GM19099 (cell line): ENCODE measurements around the gene SLC48A1.

Source experiments
- POLR2A ChIP-seq: IDR thresholded peaks from 3 replicates; pipeline ENCODE4 v1.6.1; 2011; ENCODE audit warnings: low read depth; ENCODE audit not compliant: insufficient read length; ENCODE audit errors: extremely low read depth

SLC48A1 gene

DNA sequence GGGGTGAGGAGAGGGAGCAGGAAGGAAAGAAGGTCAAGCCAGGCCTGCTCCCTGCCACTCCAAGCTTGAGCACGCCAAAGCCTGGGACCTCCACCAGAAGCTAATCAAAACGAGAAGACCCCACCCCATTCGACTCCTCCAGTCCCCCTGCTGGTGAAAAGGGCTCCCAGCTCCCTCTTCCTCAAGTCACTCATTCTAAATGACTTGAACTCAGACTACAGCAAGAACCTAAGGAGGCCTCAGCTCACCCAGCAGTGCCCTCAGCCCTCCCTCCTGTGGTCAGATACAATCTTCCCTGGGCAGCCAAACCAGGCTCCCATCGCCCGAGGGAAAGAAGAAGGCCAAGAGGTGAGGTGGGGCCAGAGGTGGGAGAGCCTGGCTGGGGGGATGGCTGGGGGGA lies 29.3 kb downstream of the SLC48A1 start:
- TF ChIP-seq POLR2A: no peak

DNA sequence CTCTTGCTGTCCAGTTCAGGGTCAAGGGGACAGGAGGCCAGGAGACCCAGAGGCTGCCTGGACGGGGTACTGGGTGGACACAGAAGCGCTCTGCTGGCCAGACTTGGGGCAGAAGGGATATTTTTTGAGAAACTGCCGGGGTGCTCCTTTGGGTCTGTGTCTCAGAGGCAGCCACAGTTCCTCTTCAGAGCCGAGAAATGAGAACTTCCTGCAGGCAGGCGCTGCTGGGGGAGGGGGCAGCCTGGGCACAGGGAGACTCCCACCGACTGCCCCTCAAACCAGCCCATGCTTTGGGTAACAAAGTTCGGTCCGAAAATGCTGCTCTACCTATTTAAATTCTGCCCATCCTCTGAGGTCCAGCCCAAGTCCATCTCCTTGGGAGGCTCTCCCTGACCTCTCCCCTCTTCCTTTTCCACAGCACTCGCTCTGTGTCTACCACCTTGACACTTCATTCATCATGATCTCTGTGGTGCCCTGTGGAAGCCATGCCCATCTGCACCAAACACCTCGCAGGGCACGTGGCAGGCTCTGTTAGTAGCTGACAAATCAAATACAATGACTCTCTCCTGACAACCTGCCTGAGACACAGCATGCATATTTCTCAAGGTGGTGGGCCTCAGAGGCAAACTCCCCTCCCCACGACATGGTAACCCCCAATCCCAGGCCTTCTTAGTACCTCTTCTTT lies 30.3 kb downstream of the SLC48A1 start:
- no peak for TF ChIP-seq POLR2A

DNA sequence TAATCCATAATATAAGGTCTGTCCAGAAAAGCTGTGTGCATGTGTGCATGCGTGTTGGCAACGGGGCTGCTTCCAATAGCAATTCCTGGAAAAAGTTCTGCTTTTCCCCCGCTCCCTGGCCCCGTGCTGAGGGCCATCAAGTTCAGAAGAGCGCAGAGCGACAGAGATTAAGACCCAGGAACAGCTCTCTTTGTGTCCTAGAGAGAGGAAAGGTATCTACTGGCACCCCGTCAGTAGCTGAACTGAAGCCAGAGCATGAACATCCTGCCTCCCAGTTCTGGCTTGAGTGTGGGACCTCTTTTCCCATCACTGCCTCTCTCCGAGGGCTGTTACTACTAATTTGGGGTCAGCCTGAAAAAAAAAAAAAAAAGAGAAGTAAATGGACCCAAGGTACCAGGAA lies 31.1 kb downstream of the SLC48A1 start:
- TF ChIP-seq POLR2A: no peak

- TF ChIP-seq POLR2A: no peak
Observed at GRCh38 chr12:47805417-47805816, 32.4 kb downstream of the SLC48A1 start.

- TF ChIP-seq POLR2A: no peak
Observed at GRCh38 chr12:47807338-47807737, 34.3 kb downstream of the SLC48A1 start.

- no peak for TF ChIP-seq POLR2A
Observed at GRCh38 chr12:47808050-47808449, 35.0 kb downstream of the SLC48A1 start.

GRCh38 chr12:47808574-47809365 lies 35.7 kb downstream of the SLC48A1 start:
- TF ChIP-seq POLR2A: no peak

GRCh38 chr12:47811072-47811396 lies 38.0 kb downstream of the SLC48A1 start:
- TF ChIP-seq POLR2A: no peak

DNA sequence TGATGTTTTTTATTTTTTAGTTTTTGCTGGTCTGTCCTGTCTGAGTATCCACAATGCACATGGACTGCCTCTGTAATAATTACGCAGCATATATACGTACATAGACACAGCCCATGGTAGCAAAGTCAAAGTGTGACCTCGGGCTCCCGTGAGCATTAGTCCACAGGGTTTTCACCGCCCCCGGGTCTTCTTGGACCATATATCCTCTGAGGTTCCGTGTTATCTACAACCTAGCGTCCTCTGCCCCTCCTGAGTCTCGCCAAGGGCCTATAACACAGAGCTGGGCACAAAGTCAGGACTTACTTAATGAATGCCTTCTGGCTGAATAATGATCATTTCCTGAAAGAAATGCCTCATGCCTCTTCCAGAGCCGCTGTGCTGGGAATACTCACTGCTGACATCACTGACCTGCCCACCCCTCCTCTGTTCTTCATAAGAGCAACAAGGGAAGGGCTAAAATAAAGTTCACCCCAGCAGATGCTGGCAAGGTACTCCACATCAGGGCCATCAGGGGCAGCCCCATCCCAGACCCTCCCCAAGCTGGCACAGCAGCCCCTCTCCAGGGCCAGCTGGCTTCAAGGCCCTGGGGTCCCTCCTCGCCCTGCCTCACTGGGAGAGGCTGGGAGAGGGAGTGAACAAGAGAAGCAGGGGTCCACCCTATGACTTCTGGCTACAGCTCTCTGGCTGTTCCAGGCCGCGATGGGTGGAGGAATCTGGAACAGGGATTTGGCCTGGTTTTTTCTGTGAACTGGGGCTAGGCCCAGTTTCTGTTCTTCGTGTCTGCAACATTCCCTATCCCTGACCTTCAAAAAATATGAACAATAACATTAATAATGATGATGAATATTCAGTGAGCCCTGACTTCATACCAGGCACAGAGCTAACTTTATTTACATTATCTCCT lies 38.8 kb downstream of the SLC48A1 start:
- TF ChIP-seq POLR2A: no peak

DNA sequence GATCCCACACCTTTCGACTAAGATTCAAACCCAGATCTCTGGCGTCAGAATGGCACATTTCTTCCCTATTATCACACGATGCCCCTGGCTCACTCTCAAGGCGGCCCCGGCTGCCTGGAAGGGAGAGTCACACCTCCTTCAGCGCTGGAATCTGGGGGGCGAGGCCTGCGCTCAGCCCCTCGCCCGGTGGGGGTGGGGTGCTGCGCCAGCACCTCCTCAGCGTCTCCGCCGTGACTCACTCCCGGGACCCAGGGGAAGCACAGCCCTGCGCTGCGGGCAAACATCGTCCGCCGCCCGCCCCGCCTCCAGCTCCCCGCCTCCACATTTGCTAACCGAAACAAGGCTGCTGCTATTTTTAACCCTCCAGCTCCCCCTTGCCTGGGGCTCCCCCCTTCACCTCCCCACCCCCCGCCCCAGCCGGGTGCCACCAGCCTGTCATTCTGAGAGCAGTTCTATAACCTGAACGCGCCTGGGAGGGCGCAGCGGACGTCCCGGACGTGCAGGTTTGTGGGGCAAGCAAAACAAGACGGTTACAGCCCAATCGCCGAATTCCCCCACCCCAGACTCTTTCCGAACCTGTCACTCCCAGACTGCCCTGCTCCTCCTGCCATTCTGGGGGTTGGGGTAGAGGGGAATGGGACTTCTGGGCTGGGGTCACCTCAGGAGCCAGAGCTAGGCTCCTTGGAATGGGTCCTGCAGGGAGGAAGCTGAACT lies 39.9 kb downstream of the SLC48A1 start:
- peak; percentile 45 for TF ChIP-seq POLR2A

DNA sequence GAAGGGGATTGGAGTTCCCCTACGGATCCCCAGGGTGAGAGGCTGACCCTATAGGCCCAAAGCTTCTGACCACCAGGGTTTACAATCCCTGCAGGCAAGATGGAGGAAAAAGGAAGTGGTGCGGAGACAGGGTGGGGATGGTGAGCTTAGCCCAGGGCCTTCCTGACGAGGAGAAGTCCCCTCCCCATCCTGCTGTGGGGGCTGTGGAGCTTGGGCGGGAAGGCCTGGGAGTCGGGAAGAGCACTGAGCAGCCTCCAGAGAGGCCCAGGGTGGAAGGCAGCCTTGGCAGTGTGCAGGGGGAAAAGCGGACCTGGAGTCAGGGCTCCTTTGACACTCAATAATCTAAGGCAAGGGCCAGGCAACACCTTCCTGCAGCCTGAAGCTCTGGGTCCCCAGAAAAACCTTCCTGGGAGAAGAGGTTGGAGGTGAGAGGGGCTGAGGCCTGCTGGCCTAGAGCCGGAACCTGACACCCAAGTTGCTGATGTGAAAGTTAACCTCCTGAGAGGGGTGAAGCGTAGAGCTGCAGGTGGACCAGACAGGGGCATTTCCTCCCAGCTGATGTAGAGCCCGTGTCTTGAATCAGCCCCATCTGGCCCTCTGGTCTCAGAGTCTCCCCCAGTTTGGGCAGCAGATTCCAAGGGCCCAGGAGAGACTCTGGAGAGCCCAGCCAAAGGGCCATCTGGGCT lies 40.6 kb downstream of the SLC48A1 start:
- TF ChIP-seq POLR2A: no peak

DNA sequence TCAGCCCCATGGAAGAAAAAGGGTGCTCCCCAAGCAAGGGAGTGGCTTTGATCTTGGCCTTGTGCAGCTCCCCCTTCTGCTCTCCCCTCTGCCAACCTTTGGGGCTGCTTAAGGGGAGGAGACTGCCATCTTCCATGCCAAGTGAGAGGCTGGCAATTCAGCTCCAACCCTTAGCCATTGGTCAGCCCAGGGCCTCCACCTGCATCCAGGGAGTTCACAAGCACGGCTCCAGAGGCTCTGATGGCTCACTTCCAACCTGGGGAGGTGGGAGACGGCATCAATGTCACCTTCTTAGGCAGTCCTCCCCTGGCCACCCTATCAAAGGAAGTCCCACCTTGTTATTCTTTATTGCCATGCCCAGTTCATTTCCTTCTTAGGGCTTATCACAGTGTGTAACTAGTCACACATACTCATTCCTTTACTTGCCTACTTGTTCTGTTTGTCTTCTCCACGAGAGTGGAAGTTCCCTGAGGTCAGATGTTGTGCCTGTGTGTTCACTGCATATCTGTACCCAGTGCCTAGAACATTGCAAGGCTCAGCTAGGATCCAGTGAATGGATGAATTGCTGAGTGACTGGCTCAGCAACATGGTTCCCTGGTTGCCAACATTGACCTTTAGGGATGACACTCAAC lies 41.6 kb downstream of the SLC48A1 start:
- TF ChIP-seq POLR2A: no peak

GRCh38 chr12:47816403-47817271 lies 43.6 kb downstream of the SLC48A1 start:
- no peak for TF ChIP-seq POLR2A
